Hematopoietic multipotent progenitor cell (in vitro differentiated cells): ENCODE results near the gene TMSB15B. TPM values are rescaled to one million over a fixed set of nuclear protein-coding genes. Genes with fewer than 3 reads are reported as not detected.
"Not testable (repeated sequence)": the region's sequence is repeated elsewhere in the genome, so short reads cannot be mapped to it uniquely, and the experiment has no call there.

ENCODE experiments used
- DNase-seq, 3 donors: peaks; one replicate each; pipeline ENCODE4 v3.0.0-alpha.2; 2011 to 2015; ENCODE audit warnings: low read depth in 2 of 3, low spot score in 2 of 3
- total RNA-seq: library from RNA; depleted of rRNA; stranded (reverse); fragments of >200 nt; gene quantifications from one replicate; pipeline ENCODE4 v1.2.3, GENCODE V29; 2012

TMSB15B gene
- total RNA-seq, 1 donor, result 3.0 TPM

GRCh38 chrX:104015576-104015975 is 53.1 kb downstream of the TMSB15B start:
- not testable (repeated sequence) for DNase-seq

Other genes starting within 250 kb of the TMSB15B start
- not detected for gene PLP1, start 185.8 kb upstream of the TMSB15B start, total RNA-seq
- gene RAB9B, start 130.4 kb upstream of the TMSB15B start, total RNA-seq, result 1.9 TPM
- gene H2BW1, start 51.1 kb downstream of the TMSB15B start, total RNA-seq, result not detected
- gene H2BW2, start 77.3 kb downstream of the TMSB15B start, total RNA-seq, result not detected
- gene TMSB15C, start 113.6 kb downstream of the TMSB15B start, total RNA-seq, result 2.4 TPM
- 3.8 TPM for gene ZCCHC18, start 149.9 kb downstream of the TMSB15B start, total RNA-seq
- 5.4 TPM for gene SLC25A53, start 194.4 kb downstream of the TMSB15B start, total RNA-seq
- 7.8 TPM for gene FAM199X, start 203.8 kb downstream of the TMSB15B start, total RNA-seq